ENCODE results near the gene TMCO6. TPM values are rescaled to one million over a fixed set of nuclear protein-coding genes. Genes with fewer than 3 reads are reported as not detected.
A peak's percentile ranks its signal among the peaks of the same experiment; 100 is the strongest.

The TMCO6 gene
- total and polyA plus RNA-seq, 2 experiments from 2014 or later = 18.7 to 19.9 TPM

DNA sequence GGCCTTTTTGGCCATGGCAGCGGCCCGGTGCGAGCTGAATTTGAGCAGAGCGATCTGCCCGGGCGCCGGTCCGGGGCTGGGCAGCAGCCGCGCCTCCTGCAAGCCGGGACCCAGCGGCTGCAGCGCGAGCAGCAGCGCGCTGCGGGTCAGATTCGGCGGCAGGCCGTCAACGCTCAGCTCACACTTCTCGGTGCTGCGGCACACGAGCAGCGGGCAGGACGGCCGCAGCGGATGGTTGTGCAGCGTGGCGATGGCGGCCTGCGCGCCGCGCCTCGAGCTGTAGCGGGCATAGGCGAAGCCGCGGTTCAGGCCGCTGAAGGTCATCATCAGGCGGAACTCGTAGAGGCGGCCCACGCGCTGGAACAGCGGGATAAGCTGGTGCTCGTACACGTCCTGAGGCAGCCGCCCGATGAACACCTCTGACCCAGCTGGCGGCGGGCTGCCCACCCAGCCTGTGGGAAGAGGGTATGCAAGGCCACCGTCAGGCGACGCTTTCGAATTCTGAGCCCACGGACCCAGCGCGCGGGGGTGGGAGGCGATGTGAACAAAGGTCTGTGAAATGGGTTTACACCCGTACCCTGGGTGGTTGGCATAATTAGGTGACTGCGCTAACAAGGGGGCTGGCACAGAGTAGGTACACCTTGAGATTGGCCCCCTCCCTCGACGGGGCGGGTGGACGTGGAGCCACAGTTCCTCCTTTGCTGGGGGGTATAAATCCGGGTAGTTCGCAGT lies 33.4 kb downstream of the TMCO6 start:
- ATAC-seq = peak; percentile 70
- peak; percentile 76 for DNase-seq (ENCODE audit: low spot score)
- Histone ChIP-seq H3K4me3 (peak overlapping the region; percentile 57), H3K36me3 (ENCODE audit: insufficient read depth) (peaks cover 14% of the 10 kb centered on the region; the same call in 1 of the 2 replicates), H2AFZ (peak overlapping the region; percentile 52; the same call in 1 of the 2 replicates), H3K9me2 (ENCODE audit: insufficient read depth) (no peaks in the 10 kb centered on the region), H3K4me1 (ENCODE audit: insufficient read depth) (peaks cover 6% of the 10 kb centered on the region), H3K27ac (ENCODE audit: low read depth) (no peak overlapping the region), H3K79me2 (replicated peaks; ENCODE audit: insufficient read depth) (no peaks in the 10 kb centered on the region), H3K27me3 (ENCODE audit: insufficient read depth) (no peaks in the 10 kb centered on the region), H3K4me2 (peak overlapping the region; percentile 71), H3F3A (replicated peaks; ENCODE audit: low read depth) (peaks cover 14% of the 10 kb centered on the region; the same call in 1 of the 2 replicates), H4K20me1 (replicated peaks; ENCODE audit: insufficient read depth) (no peaks in the 10 kb centered on the region)
- Mint-ChIP-seq H3K9me3 (no peaks in the 10 kb centered on the region), H3K4me1 (peaks cover 9% of the 10 kb centered on the region), H3K36me3 (ENCODE audit: low read depth) (peaks cover 78% of the 10 kb centered on the region), H3K4me3 (peak overlapping the region; percentile 47; the same call in 2 of the 3 replicates), H3K27ac (no peak overlapping the region), H3K27me3 (ENCODE audit: insufficient read depth, low read depth, poor library complexity) (peaks cover 9% of the 10 kb centered on the region)
- TF ChIP-seq, protein P1, sequence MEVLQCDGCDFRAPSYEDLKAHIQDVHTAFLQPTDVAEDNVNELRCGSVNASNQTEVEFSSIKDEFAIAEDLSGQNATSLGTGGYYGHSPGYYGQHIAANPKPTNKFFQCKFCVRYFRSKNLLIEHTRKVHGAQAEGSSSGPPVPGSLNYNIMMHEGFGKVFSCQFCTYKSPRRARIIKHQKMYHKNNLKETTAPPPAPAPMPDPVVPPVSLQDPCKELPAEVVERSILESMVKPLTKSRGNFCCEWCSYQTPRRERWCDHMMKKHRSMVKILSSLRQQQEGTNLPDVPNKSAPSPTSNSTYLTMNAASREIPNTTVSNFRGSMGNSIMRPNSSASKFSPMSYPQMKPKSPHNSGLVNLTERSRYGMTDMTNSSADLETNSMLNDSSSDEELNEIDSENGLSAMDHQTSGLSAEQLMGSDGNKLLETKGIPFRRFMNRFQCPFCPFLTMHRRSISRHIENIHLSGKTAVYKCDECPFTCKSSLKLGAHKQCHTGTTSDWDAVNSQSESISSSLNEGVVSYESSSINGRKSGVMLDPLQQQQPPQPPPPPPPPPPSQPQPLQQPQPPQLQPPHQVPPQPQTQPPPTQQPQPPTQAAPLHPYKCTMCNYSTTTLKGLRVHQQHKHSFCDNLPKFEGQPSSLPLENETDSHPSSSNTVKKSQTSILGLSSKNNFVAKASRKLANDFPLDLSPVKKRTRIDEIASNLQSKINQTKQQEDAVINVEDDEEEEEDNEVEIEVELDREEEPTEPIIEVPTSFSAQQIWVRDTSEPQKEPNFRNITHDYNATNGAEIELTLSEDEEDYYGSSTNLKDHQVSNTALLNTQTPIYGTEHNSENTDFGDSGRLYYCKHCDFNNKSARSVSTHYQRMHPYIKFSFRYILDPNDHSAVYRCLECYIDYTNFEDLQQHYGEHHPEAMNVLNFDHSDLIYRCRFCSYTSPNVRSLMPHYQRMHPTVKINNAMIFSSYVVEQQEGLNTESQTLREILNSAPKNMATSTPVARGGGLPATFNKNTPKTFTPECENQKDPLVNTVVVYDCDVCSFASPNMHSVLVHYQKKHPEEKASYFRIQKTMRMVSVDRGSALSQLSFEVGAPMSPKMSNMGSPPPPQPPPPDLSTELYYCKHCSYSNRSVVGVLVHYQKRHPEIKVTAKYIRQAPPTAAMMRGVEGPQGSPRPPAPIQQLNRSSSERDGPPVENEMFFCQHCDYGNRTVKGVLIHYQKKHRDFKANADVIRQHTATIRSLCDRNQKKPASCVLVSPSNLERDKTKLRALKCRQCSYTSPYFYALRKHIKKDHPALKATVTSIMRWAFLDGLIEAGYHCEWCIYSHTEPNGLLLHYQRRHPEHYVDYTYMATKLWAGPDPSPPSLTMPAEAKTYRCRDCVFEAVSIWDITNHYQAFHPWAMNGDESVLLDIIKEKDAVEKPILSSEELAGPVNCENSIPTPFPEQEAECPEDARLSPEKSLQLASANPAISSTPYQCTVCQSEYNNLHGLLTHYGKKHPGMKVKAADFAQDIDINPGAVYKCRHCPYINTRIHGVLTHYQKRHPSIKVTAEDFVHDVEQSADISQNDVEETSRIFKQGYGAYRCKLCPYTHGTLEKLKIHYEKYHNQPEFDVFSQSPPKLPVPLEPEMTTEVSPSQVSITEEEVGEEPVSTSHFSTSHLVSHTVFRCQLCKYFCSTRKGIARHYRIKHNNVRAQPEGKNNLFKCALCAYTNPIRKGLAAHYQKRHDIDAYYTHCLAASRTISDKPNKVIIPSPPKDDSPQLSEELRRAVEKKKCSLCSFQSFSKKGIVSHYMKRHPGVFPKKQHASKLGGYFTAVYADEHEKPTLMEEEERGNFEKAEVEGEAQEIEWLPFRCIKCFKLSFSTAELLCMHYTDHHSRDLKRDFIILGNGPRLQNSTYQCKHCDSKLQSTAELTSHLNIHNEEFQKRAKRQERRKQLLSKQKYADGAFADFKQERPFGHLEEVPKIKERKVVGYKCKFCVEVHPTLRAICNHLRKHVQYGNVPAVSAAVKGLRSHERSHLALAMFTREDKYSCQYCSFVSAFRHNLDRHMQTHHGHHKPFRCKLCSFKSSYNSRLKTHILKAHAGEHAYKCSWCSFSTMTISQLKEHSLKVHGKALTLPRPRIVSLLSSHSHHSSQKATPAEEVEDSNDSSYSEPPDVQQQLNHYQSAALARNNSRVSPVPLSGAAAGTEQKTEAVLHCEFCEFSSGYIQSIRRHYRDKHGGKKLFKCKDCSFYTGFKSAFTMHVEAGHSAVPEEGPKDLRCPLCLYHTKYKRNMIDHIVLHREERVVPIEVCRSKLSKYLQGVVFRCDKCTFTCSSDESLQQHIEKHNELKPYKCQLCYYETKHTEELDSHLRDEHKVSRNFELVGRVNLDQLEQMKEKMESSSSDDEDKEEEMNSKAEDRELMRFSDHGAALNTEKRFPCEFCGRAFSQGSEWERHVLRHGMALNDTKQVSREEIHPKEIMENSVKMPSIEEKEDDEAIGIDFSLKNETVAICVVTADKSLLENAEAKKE (CRISPR knock-in tag; IDR thresholded peaks at IDR 0.05) = no peak
- TF ChIP-seq, protein P2, sequence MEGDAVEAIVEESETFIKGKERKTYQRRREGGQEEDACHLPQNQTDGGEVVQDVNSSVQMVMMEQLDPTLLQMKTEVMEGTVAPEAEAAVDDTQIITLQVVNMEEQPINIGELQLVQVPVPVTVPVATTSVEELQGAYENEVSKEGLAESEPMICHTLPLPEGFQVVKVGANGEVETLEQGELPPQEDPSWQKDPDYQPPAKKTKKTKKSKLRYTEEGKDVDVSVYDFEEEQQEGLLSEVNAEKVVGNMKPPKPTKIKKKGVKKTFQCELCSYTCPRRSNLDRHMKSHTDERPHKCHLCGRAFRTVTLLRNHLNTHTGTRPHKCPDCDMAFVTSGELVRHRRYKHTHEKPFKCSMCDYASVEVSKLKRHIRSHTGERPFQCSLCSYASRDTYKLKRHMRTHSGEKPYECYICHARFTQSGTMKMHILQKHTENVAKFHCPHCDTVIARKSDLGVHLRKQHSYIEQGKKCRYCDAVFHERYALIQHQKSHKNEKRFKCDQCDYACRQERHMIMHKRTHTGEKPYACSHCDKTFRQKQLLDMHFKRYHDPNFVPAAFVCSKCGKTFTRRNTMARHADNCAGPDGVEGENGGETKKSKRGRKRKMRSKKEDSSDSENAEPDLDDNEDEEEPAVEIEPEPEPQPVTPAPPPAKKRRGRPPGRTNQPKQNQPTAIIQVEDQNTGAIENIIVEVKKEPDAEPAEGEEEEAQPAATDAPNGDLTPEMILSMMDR (conservative IDR thresholded peaks at IDR 0.05; ENCODE audit: low read depth in 2 of 2) = no peak
- TF ChIP-seq NANOG (IDR thresholded peaks at IDR 0.05; ENCODE audit: borderline replicate concordance) = no peak
- no peak for TF ChIP-seq POLR2AphosphoS5 (IDR thresholded peaks at IDR 0.05; ENCODE audit: low read depth)
- TF ChIP-seq, protein P3, sequence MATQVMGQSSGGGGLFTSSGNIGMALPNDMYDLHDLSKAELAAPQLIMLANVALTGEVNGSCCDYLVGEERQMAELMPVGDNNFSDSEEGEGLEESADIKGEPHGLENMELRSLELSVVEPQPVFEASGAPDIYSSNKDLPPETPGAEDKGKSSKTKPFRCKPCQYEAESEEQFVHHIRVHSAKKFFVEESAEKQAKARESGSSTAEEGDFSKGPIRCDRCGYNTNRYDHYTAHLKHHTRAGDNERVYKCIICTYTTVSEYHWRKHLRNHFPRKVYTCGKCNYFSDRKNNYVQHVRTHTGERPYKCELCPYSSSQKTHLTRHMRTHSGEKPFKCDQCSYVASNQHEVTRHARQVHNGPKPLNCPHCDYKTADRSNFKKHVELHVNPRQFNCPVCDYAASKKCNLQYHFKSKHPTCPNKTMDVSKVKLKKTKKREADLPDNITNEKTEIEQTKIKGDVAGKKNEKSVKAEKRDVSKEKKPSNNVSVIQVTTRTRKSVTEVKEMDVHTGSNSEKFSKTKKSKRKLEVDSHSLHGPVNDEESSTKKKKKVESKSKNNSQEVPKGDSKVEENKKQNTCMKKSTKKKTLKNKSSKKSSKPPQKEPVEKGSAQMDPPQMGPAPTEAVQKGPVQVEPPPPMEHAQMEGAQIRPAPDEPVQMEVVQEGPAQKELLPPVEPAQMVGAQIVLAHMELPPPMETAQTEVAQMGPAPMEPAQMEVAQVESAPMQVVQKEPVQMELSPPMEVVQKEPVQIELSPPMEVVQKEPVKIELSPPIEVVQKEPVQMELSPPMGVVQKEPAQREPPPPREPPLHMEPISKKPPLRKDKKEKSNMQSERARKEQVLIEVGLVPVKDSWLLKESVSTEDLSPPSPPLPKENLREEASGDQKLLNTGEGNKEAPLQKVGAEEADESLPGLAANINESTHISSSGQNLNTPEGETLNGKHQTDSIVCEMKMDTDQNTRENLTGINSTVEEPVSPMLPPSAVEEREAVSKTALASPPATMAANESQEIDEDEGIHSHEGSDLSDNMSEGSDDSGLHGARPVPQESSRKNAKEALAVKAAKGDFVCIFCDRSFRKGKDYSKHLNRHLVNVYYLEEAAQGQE (IDR thresholded peaks at IDR 0.05; ENCODE audit: unreplicated experiment) = no peak
- TF ChIP-seq, protein P4, sequence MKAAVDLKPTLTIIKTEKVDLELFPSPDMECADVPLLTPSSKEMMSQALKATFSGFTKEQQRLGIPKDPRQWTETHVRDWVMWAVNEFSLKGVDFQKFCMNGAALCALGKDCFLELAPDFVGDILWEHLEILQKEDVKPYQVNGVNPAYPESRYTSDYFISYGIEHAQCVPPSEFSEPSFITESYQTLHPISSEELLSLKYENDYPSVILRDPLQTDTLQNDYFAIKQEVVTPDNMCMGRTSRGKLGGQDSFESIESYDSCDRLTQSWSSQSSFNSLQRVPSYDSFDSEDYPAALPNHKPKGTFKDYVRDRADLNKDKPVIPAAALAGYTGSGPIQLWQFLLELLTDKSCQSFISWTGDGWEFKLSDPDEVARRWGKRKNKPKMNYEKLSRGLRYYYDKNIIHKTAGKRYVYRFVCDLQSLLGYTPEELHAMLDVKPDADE (IDR thresholded peaks at IDR 0.05) = no peak

Data from GM23338 (cell line).